CD4-positive, alpha-beta memory T cell (primary cell): ENCODE data around the gene SLU7. TPM values are rescaled to one million over a fixed set of nuclear protein-coding genes. Genes with fewer than 3 reads are reported as not detected.

ENCODE experiments used
- CTCF ChIA-PET: fragments of 350-600 bp; sonication (Branson Sonifier 250); formaldehyde crosslinking; loops from one replicate; lab custom pipeline; 2021; ENCODE audit warnings: inconsistent platforms; ENCODE audit not compliant: partially characterized antibody; lab: Charles Lee
- POLR2A ChIA-PET: fragments of 350-600 bp; sonication (Branson Sonifier 250); formaldehyde crosslinking; loops from one replicate; lab custom pipeline; 2021; ENCODE audit not compliant: partially characterized antibody; lab: Charles Lee
- DNase-seq, 5 donors: peaks; one replicate each; pipeline versions ENCODE4 v3.0.0 to v3.0.0-alpha.2; 2020 to 2022; ENCODE audit warnings: mixed read lengths in 1 of 5
- H3K27ac ChIP-seq: one replicate; pipeline ENCODE4 v1.7.0; 2013; ENCODE audit warnings: low read depth, low read length
- H3K27me3 ChIP-seq: 2 replicates; pipeline ENCODE4 v1.7.0; 2013; ENCODE audit warnings: mild to moderate bottlenecking, low read length, moderate library complexity; ENCODE audit not compliant: insufficient read depth
- H3K36me3 ChIP-seq: 2 replicates; pipeline ENCODE4 v1.7.0; 2013; ENCODE audit warnings: mild to moderate bottlenecking, low read length, moderate library complexity; ENCODE audit not compliant: insufficient read depth
- H3K4me1 ChIP-seq: 2 replicates; pipeline ENCODE4 v1.7.0; 2013; ENCODE audit warnings: mild to moderate bottlenecking, low read length, moderate library complexity; ENCODE audit not compliant: insufficient read depth
- H3K4me3 ChIP-seq, 2 donors: one replicate each; pipeline ENCODE4 v1.7.0; 2013; ENCODE audit warnings: low read length in 2 of 2, mild to moderate bottlenecking in 1 of 2
- H3K9me3 ChIP-seq, 2 donors: one replicate each; pipeline ENCODE4 v1.7.0; 2013; ENCODE audit warnings: low read length in 2 of 2, control low read depth in 1 of 2; ENCODE audit not compliant: control insufficient read depth in 1 of 2
- H3K27ac Mint-ChIP-seq, 7 donors: one replicate each; pipeline ENCODE4 v1.8.0; 2020 to 2021; ENCODE audit warnings: mixed read lengths in 7 of 7, mild to moderate bottlenecking in 6 of 7, inconsistent platforms in 3 of 7, moderate library complexity in 3 of 7
- H3K27me3 Mint-ChIP-seq, 2 donors: one replicate each; pipeline ENCODE4 v1.8.0; 2020 to 2021; ENCODE audit warnings: mixed read lengths in 2 of 2
- H3K36me3 Mint-ChIP-seq, 2 donors: one replicate each; pipeline ENCODE4 v1.8.0; 2020 to 2021; ENCODE audit warnings: mixed read lengths in 2 of 2, inconsistent platforms in 1 of 2, mild to moderate bottlenecking in 1 of 2
- H3K4me1 Mint-ChIP-seq, 4 donors: one replicate each; pipeline ENCODE4 v1.8.0; 2020 to 2021; ENCODE audit warnings: mixed read lengths in 4 of 4, mild to moderate bottlenecking in 1 of 4
- H3K4me3 Mint-ChIP-seq, 8 donors: one replicate each; pipeline ENCODE4 v1.8.0; 2020 to 2021; ENCODE audit warnings: mixed read lengths in 8 of 8, mild to moderate bottlenecking in 7 of 8, moderate library complexity in 6 of 8, inconsistent platforms in 3 of 8
- H3K9me3 Mint-ChIP-seq, 8 donors: one replicate each; pipeline ENCODE4 v1.8.0; 2020 to 2021; ENCODE audit warnings: mixed read lengths in 8 of 8, mild to moderate bottlenecking in 5 of 8, inconsistent platforms in 3 of 8, moderate library complexity in 1 of 8
- intact Hi-C: fragments of 100-400 bp; cut with micrococcal nuclease; formaldehyde crosslinking; loops from one replicate; pipeline ENCODE4 v1.15.1; 2023
- polyA plus RNA-seq, 2 donors: library from polyadenylated mRNA; unstranded; fragments of 300-500 nt; fragmentation: Illumina TruSeq; gene quantifications; one replicate each; pipeline ENCODE4 v1.2.3, GENCODE V29; 2021
- total RNA-seq, 2 experiments: library from RNA; stranded (reverse); gene quantifications; one replicate each; pipeline ENCODE4 v1.2.3, GENCODE V29; 2021

The SLU7 gene
- total and polyA plus RNA-seq, 4 experiments from 2014 or later = 50.8 to 93.9 (median 87.6) TPM

- DNase-seq = no peak
- Mint-ChIP-seq H3K4me1 (peaks cover 0 to 6% (median 2%) of the 10 kb centered on the region in 4 donors), H3K9me3 (no peaks in the 10 kb centered on the region), H3K27me3 (peaks cover 0 to 2% of the 10 kb centered on the region in 2 donors), H3K4me3 (no peak overlapping the region), H3K36me3 (no peaks in the 10 kb centered on the region), H3K27ac (no peak overlapping the region)
- intact Hi-C loops = no loop called here
- Histone ChIP-seq H3K27me3 (no peaks in the 10 kb centered on the region), H3K36me3 (no peaks in the 10 kb centered on the region), H3K27ac (no peak overlapping the region), H3K4me3 (no peak overlapping the region), H3K9me3 (no peaks in the 10 kb centered on the region), H3K4me1 (no peaks in the 10 kb centered on the region)
- ChIA-PET POLR2A (no interaction called here), CTCF (interaction anchor here (3.7 kb wide), 1 partner anchor 12 kb away, joined by 24 read pairs; no protein-coding TSS in a partner anchor)
These were observed 32.4 kb upstream of the SLU7 start for GRCh38 chr5:160451281-160451680.

- intact Hi-C loops = no loop called here
- H3K4me1 ChIP-seq = no peaks in the 10 kb centered on the region
- Mint-ChIP-seq H3K4me3 (no peak overlapping the region), H3K27me3 (peaks cover 0 to under 1% of the 10 kb centered on the region in 2 donors), H3K4me1 (peaks cover 0 to 6% (median 3%) of the 10 kb centered on the region in 4 donors), H3K9me3 (no peaks in the 10 kb centered on the region), H3K27ac (peak overlapping the region in 1 of 7 donors; percentile 9), H3K36me3 (no peaks in the 10 kb centered on the region)
- no peak overlapping the region for H3K27ac ChIP-seq
- H3K9me3 ChIP-seq = no peaks in the 10 kb centered on the region
- CTCF ChIA-PET = no interaction called here
- no peaks in the 10 kb centered on the region for H3K27me3 ChIP-seq
- POLR2A ChIA-PET = no interaction called here
- no peaks in the 10 kb centered on the region for H3K36me3 ChIP-seq
- no peak overlapping the region for H3K4me3 ChIP-seq
- no peak for DNase-seq
These were observed 31.5 kb upstream of the SLU7 start for GRCh38 chr5:160450164-160450932.

- no peaks in the 10 kb centered on the region for H3K27me3 Mint-ChIP-seq
- H3K9me3 ChIP-seq = no peaks in the 10 kb centered on the region
- H3K27ac Mint-ChIP-seq = no peak overlapping the region
- no peak for DNase-seq
- no peaks in the 10 kb centered on the region for H3K27me3 ChIP-seq
- no peaks in the 10 kb centered on the region for H3K36me3 Mint-ChIP-seq
- ChIA-PET CTCF (interaction anchor here (3.7 kb wide), 1 partner anchor 10 kb away, joined by 23 read pairs; no protein-coding TSS in a partner anchor), POLR2A (no interaction called here)
- H3K9me3 Mint-ChIP-seq = no peaks in the 10 kb centered on the region
- no peak overlapping the region for H3K4me3 ChIP-seq
- H3K36me3 ChIP-seq = no peaks in the 10 kb centered on the region
- H3K4me1 Mint-ChIP-seq = peaks cover 0 to 6% (median 3%) of the 10 kb centered on the region in 4 donors
- no peak overlapping the region for H3K4me3 Mint-ChIP-seq
- H3K27ac ChIP-seq = no peak overlapping the region
- H3K4me1 ChIP-seq = no peaks in the 10 kb centered on the region
- intact Hi-C loops = no loop called here
These were observed 30.6 kb upstream of the SLU7 start for GRCh38 chr5:160449458-160449857.

GRCh38 chr5:160448886-160449285 is 30.0 kb upstream of the SLU7 start:
- H3K4me3 ChIP-seq = no peak overlapping the region
- Mint-ChIP-seq H3K36me3 (no peaks in the 10 kb centered on the region), H3K9me3 (peaks cover 0 to 1% (median 0%) of the 10 kb centered on the region in 8 donors), H3K4me3 (no peak overlapping the region), H3K4me1 (peaks cover 0 to 6% (median 3%) of the 10 kb centered on the region in 4 donors), H3K27me3 (no peaks in the 10 kb centered on the region), H3K27ac (no peak overlapping the region)
- H3K27ac ChIP-seq = no peak overlapping the region
- intact Hi-C loops = no loop called here
- no peaks in the 10 kb centered on the region for H3K27me3 ChIP-seq
- H3K36me3 ChIP-seq = no peaks in the 10 kb centered on the region
- no peaks in the 10 kb centered on the region for H3K4me1 ChIP-seq
- ChIA-PET CTCF (interaction anchor here (3.7 kb wide), 1 partner anchor 10 kb away, joined by 23 read pairs; no protein-coding TSS in a partner anchor), POLR2A (no interaction called here)
- no peak for DNase-seq
- H3K9me3 ChIP-seq = no peaks in the 10 kb centered on the region

GRCh38 chr5:160445751-160446150 is 26.9 kb upstream of the SLU7 start:
- no peak for DNase-seq
- peaks cover 10% of the 10 kb centered on the region for H3K4me1 ChIP-seq
- no peaks in the 10 kb centered on the region for H3K27me3 Mint-ChIP-seq

GRCh38 chr5:160445132-160445531 is 26.3 kb upstream of the SLU7 start:
- Histone ChIP-seq H3K4me3 (no peak overlapping the region), H3K27ac (no peak overlapping the region), H3K4me1 (peaks cover 10% of the 10 kb centered on the region), H3K27me3 (no peaks in the 10 kb centered on the region), H3K9me3 (no peaks in the 10 kb centered on the region), H3K36me3 (no peaks in the 10 kb centered on the region)
- Mint-ChIP-seq H3K36me3 (no peaks in the 10 kb centered on the region), H3K4me1 (peaks cover 2 to 14% (median 7%) of the 10 kb centered on the region in 4 donors), H3K9me3 (peaks cover 0 to 2% (median 0%) of the 10 kb centered on the region in 8 donors), H3K27ac (peak overlapping the region in 2 of 7 donors; percentile 47 to 49), H3K27me3 (no peaks in the 10 kb centered on the region), H3K4me3 (no peak overlapping the region)
- no peak for DNase-seq
- intact Hi-C loops = no loop called here
- POLR2A ChIA-PET = no interaction called here
- CTCF ChIA-PET = no interaction called here

More at GRCh38 chr5:160445751-160446150, 26.9 kb upstream of the SLU7 start:
- Mint-ChIP-seq H3K4me1 (peaks cover 5 to 14% (median 8%) of the 10 kb centered on the region in 4 donors), H3K9me3 (peaks cover 0 to 2% (median 0%) of the 10 kb centered on the region in 8 donors), H3K4me3 (no peak overlapping the region), H3K36me3 (no peaks in the 10 kb centered on the region), H3K27ac (no peak overlapping the region)
- intact Hi-C loops = no loop called here
- Histone ChIP-seq H3K27ac (no peak overlapping the region), H3K4me3 (no peak overlapping the region), H3K27me3 (no peaks in the 10 kb centered on the region), H3K36me3 (no peaks in the 10 kb centered on the region), H3K9me3 (no peaks in the 10 kb centered on the region)
- ChIA-PET POLR2A (no interaction called here), CTCF (no interaction called here)

- H3K4me3 ChIP-seq = no peak overlapping the region
- H3K4me1 ChIP-seq = peaks cover 10% of the 10 kb centered on the region
- Mint-ChIP-seq H3K9me3 (peaks cover 0 to 2% (median 0%) of the 10 kb centered on the region in 8 donors), H3K4me3 (no peak overlapping the region), H3K36me3 (no peaks in the 10 kb centered on the region), H3K4me1 (peaks cover 2 to 14% (median 5%) of the 10 kb centered on the region in 4 donors), H3K27me3 (no peaks in the 10 kb centered on the region), H3K27ac (no peak overlapping the region)
- H3K9me3 ChIP-seq = no peaks in the 10 kb centered on the region
- POLR2A ChIA-PET = no interaction called here
- CTCF ChIA-PET = interaction anchor here (1.7 kb wide), 1 partner anchor 23 kb away, joined by 5 read pairs; no protein-coding TSS in a partner anchor
- H3K36me3 ChIP-seq = no peaks in the 10 kb centered on the region
- H3K27me3 ChIP-seq = no peaks in the 10 kb centered on the region
- DNase-seq = no peak
- no peak overlapping the region for H3K27ac ChIP-seq
- intact Hi-C loops = no loop called here
These were observed 25.5 kb upstream of the SLU7 start for GRCh38 chr5:160444407-160444806.
